Dendritic cell treated with granulocyte-macrophage colony-stimulating factor and Interleukin-4, amounts not matched to agents 40 ng/mL and 50 ng/mL, for 4 days (primary cell): ENCODE data around the gene NAGLU.

Source experiments
- H3K27ac Mint-ChIP-seq: one replicate; pipeline ENCODE4 v1.8.0; 2022; ENCODE audit warnings: mild to moderate bottlenecking, mixed read lengths
- H3K27me3 Mint-ChIP-seq: one replicate; pipeline ENCODE4 v1.8.0; 2022; ENCODE audit warnings: mild to moderate bottlenecking, mixed read lengths
- H3K36me3 Mint-ChIP-seq: one replicate; pipeline ENCODE4 v1.8.0; 2022; ENCODE audit warnings: low read depth, mixed read lengths
- H3K4me1 Mint-ChIP-seq: one replicate; pipeline ENCODE4 v1.8.0; 2022; ENCODE audit warnings: low read depth, mixed read lengths
- H3K4me3 Mint-ChIP-seq: one replicate; pipeline ENCODE4 v1.8.0; 2022; ENCODE audit warnings: mild to moderate bottlenecking, moderate library complexity, mixed read lengths
- H3K9me3 Mint-ChIP-seq: one replicate; pipeline ENCODE4 v1.8.0; 2022; ENCODE audit warnings: mixed read lengths
- intact Hi-C: fragments of 100-400 bp; cut with micrococcal nuclease; formaldehyde crosslinking; loops from one replicate; pipeline ENCODE4 v1.15.0; 2022

NAGLU gene

DNA sequence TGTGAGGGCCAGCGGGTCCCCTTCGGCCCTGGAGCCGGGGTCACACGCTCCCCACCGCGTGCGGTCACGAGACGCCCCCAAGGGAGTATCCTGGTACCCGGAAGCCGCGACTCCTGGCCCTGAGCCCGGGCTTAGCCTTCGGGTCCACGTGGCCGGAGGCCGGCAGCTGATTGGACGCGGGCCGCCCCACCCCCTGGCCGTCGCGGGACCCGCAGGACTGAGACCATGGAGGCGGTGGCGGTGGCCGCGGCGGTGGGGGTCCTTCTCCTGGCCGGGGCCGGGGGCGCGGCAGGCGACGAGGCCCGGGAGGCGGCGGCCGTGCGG, at the start of gene NAGLU:
Gene NAGLU (plus strand): TSS at position 194 of the 324 bp plus-strand sequence. CDS start 32 bp downstream, at position 226.
- Mint-ChIP-seq H3K4me1 (peaks cover 50% of the 10 kb centered on the region), H3K27ac (peak within 1 kb of the TSS; percentile 93)
- intact Hi-C loops: no loop called here

DNA sequence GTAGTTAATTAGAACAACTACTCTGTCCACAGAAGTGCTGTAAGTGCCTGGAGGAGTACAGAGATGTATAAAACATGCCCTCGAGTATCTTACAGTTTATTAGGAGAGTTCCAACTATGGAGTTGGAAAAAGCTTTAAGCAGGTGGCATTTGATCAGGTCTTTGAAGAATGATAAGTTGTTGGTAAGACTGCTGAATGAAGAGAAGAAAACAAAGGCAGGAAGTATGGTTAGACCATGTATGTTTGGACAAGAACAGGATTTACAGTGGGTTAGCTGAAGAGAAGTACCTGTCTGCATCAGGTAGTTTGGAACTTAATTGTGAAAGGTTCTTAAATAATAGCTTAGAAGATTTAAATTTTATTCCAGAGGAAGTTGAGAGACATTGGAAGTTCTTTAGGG, 48.0 kb upstream of the NAGLU start:
- intact Hi-C loops: no loop called here
- no peaks in the 10 kb centered on the region for H3K9me3 Mint-ChIP-seq
- peaks cover 100% of the 10 kb centered on the region for H3K36me3 Mint-ChIP-seq
- H3K27me3 Mint-ChIP-seq: no peaks in the 10 kb centered on the region
- no peak overlapping the region for H3K27ac Mint-ChIP-seq
- H3K4me1 Mint-ChIP-seq: no peaks in the 10 kb centered on the region
- H3K4me3 Mint-ChIP-seq: no peak overlapping the region

More for the DNA sequence above, at the start of gene NAGLU:
- Mint-ChIP-seq H3K36me3 (peaks cover 55% of the 10 kb centered on the region), H3K9me3 (no peaks in the 10 kb centered on the region), H3K4me3 (peak within 1 kb of the TSS; percentile 93), H3K27me3 (peaks cover 4% of the 10 kb centered on the region)

DNA sequence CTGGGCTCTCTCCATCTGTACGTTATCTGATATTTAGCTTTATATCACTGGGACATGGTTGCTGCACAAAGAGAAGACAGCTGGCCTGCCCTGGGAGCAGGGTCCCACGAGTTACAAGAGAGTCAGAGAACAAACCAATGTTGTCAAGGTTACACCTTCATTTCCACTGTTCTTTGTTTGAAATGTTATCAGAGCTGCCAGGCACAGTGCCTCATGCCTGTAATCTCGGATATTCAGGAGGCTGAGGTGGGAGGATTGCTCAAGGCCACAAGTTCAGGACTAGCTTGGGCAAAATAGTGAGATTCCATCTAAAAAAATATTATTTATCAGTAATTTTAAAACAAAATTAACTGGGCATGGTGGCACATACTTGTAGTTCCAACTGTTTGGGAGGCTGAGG, 42.7 kb upstream of the NAGLU start:
- Mint-ChIP-seq H3K36me3 (peaks cover 100% of the 10 kb centered on the region), H3K27me3 (no peaks in the 10 kb centered on the region), H3K4me3 (no peak overlapping the region), H3K4me1 (no peaks in the 10 kb centered on the region), H3K9me3 (no peaks in the 10 kb centered on the region), H3K27ac (no peak overlapping the region)
- intact Hi-C loops: no loop called here

DNA sequence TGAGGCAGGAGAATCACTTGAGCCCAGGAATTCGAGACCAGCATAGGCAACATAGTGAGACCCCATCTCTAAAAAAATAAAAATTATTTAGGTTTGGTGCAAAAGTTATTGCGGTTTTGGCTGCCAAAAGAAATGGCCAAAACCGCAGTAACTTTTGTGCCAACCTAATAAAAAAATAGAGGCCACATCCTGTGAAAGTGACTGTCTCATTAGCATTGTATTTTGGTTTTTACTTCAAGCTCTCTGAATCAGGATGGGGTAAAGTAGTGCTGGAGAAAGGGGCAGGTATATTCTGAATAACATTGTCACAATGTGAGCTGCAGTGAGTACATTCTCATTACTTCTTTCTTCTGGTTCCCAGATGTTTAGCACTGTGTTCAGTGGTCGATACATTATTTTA, 41.4 kb upstream of the NAGLU start:
- no peaks in the 10 kb centered on the region for H3K4me1 Mint-ChIP-seq
- no peak overlapping the region for H3K4me3 Mint-ChIP-seq
- no peaks in the 10 kb centered on the region for H3K9me3 Mint-ChIP-seq
- intact Hi-C loops: no loop called here
- H3K27me3 Mint-ChIP-seq: no peaks in the 10 kb centered on the region
- H3K27ac Mint-ChIP-seq: no peak overlapping the region
- H3K36me3 Mint-ChIP-seq: peaks cover 100% of the 10 kb centered on the region

DNA sequence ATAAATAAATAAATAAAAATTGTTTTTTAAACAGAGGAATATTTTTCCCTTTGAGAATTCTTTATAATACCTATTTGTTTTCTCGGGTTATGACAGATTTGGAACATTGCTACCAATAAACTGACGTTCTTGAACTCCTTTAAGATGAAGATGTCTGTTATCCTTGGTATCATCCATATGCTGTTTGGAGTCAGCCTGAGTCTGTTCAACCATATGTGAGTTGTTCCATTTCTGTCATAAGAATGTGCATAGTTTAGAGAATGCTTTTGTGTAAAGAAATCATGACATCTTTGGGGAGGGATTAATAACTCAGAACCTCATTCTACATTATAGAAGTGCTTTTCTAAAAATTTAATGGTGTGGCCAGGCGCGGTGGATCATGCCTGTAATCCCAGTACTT, 37.2 kb upstream of the NAGLU start:
- H3K4me1 Mint-ChIP-seq: no peaks in the 10 kb centered on the region
- H3K27me3 Mint-ChIP-seq: no peaks in the 10 kb centered on the region
- no peak overlapping the region for H3K4me3 Mint-ChIP-seq
- no peaks in the 10 kb centered on the region for H3K9me3 Mint-ChIP-seq
- intact Hi-C loops: no loop called here
- H3K36me3 Mint-ChIP-seq: peaks cover 100% of the 10 kb centered on the region
- no peak overlapping the region for H3K27ac Mint-ChIP-seq

DNA sequence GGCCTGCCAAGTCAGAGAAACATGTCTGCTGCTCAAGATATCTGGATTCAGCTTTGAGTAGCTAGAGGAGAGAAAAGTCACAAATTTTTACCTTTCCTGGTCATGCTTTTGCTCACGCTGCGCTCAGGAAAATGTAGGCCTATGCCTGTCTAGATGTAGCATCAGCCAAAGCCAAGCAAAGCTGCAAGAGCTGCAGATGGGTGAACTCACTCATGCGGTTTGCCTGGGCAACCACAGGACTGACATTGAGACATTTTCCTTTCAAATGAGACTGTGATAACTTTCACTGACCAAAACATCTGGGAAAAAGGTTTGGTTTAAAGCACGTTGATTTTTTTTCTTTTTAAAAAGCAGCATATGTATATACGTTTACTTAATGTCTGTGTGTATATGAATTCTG, 34.0 kb upstream of the NAGLU start:
- Mint-ChIP-seq H3K36me3 (peaks cover 100% of the 10 kb centered on the region), H3K27ac (no peak overlapping the region), H3K27me3 (no peaks in the 10 kb centered on the region), H3K4me1 (no peaks in the 10 kb centered on the region), H3K4me3 (no peak overlapping the region), H3K9me3 (no peaks in the 10 kb centered on the region)
- intact Hi-C loops: no loop called here

DNA sequence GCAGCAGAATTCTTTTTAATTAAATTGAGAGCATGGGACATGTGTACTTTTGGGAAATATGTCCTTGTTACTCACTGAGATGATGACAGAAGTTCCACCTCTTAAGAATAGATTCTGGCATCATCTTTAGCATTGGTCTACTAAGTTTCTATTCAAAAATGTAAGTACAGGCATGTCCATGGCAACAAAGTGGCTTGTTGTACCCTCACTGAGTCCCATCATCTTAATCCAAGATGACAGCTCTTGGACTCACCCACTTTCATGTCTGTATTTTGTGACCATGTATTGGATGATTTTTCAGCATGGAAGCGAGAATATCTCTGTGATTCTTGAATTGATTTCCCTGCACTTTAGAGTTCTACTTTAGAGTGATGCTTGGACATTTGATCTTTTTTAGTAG, 33.1 kb upstream of the NAGLU start:
- H3K27me3 Mint-ChIP-seq: no peaks in the 10 kb centered on the region
- no peak overlapping the region for H3K4me3 Mint-ChIP-seq
- H3K27ac Mint-ChIP-seq: no peak overlapping the region
- H3K36me3 Mint-ChIP-seq: peaks cover 100% of the 10 kb centered on the region
- H3K4me1 Mint-ChIP-seq: no peaks in the 10 kb centered on the region
- H3K9me3 Mint-ChIP-seq: no peaks in the 10 kb centered on the region
- intact Hi-C loops: no loop called here

DNA sequence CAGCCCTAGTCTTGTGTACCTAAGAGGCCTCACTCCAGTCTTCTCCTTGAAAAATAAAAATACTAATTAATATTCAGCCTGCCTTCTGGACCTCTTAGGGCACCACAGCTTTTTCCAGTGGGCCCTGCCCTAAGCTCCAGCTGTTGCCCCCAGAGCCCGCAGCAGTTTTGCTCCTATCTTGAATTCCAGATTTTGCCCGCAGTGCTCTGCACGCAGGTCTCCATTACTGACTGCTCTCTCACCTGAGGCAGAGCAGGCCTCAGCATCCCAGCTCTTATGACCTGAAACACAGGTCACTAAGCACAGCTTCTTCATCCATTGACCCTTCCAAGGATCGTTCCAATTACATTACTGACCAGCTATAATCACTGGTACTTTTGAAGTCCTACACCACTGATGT, 28.4 kb upstream of the NAGLU start:
- Mint-ChIP-seq H3K4me1 (peaks cover 19% of the 10 kb centered on the region), H3K4me3 (no peak overlapping the region), H3K9me3 (no peaks in the 10 kb centered on the region), H3K36me3 (peaks cover 100% of the 10 kb centered on the region), H3K27ac (no peak overlapping the region), H3K27me3 (no peaks in the 10 kb centered on the region)
- intact Hi-C loops: no loop called here

DNA sequence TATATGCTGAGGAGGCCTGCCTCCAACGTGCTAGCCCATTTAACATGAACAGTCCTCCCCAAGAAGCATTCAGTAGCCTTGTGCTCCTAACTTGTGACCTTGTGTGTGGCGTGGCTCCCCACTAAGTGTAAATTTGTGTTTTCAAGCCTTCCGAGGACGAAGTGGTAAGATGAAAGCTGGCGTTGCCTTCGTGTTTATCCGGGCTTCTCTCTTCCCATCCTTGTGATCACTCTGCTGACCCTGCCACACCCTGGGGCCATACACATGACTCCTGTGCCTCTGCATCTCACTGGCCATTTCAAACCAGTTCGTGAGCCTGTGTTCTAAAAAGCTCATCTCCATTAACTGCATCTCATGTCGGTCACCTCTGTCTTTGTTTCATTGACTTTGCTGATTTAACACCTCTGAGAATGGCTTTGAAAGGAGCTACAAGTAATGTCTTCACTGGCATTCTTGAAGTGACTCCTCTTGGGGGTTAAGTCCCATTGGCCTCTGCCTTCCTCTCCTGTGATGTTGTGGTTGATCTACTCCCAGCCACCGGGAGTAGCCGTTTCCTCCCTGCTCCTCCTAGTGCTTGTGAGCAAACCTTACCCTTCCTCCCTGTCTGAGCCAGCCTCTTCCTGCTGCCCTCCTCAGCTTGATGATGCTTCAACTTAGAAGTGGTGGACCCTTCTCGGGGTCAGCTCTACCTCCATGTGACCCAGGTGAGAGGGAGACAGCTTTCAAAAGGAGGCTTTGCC, 27.4 kb upstream of the NAGLU start:
- H3K4me3 Mint-ChIP-seq: no peak overlapping the region
- no peaks in the 10 kb centered on the region for H3K9me3 Mint-ChIP-seq
- intact Hi-C loops: no loop called here
- peaks cover 100% of the 10 kb centered on the region for H3K36me3 Mint-ChIP-seq
- no peaks in the 10 kb centered on the region for H3K27me3 Mint-ChIP-seq
- H3K4me1 Mint-ChIP-seq: peaks cover 19% of the 10 kb centered on the region
- H3K27ac Mint-ChIP-seq: no peak overlapping the region

DNA sequence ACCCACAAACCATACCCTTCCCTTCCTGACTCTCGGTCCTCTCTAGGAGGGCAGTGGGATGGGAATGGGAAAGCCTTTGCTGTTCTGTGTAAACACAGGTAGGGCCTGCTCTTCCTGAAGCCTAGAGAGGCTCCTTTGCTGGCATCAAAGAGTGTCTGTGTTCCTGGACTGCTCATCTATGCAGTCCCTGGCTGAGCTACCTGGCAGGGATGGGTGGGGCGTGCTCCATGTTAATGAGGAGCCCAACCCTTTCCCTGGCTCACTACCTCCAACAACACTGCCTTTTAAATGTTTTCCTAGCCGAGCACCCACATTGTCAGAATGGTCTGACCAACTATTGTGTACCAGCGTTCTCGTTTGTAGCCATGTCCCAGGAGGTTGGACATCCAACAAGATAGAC, 26.6 kb upstream of the NAGLU start:
- intact Hi-C loops: no loop called here
- H3K9me3 Mint-ChIP-seq: no peaks in the 10 kb centered on the region
- H3K36me3 Mint-ChIP-seq: peaks cover 100% of the 10 kb centered on the region
- no peak overlapping the region for H3K27ac Mint-ChIP-seq
- H3K4me1 Mint-ChIP-seq: peaks cover 19% of the 10 kb centered on the region
- H3K4me3 Mint-ChIP-seq: no peak overlapping the region
- no peaks in the 10 kb centered on the region for H3K27me3 Mint-ChIP-seq

DNA sequence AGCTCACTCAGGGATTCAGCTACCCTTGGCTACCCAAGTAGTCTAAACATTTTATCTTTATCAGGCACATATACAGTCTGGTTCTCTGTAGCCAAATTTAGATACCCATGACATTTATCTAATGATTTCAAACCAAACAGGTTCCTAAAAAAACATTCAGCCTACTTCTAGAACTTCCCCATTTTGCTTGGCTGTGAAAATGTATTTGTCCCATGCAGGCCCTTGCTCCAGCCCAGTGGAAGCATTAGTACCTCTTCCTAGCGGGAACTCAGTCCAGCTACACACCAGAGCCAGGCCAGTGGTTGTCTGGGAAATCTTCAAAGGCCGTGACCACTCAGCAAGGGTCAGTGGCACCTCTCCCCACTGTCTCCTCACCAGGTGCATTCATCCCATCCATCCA, 26.2 kb upstream of the NAGLU start:
- Mint-ChIP-seq H3K27ac (no peak overlapping the region), H3K4me1 (peaks cover 19% of the 10 kb centered on the region), H3K36me3 (peaks cover 100% of the 10 kb centered on the region), H3K27me3 (no peaks in the 10 kb centered on the region), H3K9me3 (no peaks in the 10 kb centered on the region), H3K4me3 (no peak overlapping the region)
- intact Hi-C loops: no loop called here

DNA sequence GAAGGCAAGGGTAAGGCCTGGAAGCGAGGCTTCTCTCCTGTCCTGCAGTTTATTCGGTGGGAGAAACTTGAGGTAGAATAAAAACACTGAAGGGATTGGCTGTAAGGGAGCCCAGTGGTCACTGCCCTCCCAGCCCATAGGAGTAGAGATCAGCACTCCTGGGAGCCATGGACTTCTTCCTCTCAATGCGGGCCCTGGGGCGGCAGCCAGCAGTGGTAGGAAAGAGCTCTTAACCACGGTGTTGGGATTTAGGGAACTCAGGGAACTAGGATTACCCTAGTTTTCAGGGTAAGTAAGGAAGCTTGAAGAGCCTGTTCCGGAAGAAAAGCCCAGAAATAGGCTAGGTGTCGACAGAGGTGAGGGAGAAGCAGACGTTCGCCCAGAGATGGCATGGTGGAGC, 23.8 kb upstream of the NAGLU start:
- Mint-ChIP-seq H3K4me3 (no peak overlapping the region), H3K9me3 (no peaks in the 10 kb centered on the region), H3K36me3 (peaks cover 98% of the 10 kb centered on the region), H3K27me3 (no peaks in the 10 kb centered on the region), H3K4me1 (peaks cover 35% of the 10 kb centered on the region), H3K27ac (no peak overlapping the region)
- intact Hi-C loops: no loop called here

DNA sequence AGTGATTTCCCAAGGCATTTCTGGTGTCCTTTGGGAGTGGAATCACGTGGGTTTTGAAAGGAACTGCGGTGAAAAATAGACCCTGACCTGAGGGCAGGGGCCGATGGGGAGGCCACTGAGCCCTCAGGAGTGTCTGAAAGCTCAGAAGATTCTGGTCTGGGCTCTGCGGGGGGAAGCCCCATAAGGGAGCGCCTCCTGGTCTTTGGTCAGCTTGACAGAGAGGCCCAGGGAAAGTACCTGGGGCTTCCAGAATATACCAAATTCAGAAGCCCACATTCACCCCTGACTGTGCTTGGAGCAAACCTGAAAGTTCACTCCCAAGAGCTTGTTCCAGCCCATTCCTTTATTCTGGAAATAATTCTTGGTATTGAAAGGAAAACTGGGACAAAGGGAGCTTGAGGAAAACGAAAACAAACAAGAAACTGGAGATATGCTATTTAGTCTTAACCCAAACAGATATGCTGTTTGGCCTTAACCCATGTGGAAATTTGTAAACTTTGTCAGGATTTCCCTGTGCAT, 23.2 kb upstream of the NAGLU start:
- H3K27me3 Mint-ChIP-seq: no peaks in the 10 kb centered on the region
- H3K4me1 Mint-ChIP-seq: peaks cover 41% of the 10 kb centered on the region
- intact Hi-C loops: no loop called here

DNA sequence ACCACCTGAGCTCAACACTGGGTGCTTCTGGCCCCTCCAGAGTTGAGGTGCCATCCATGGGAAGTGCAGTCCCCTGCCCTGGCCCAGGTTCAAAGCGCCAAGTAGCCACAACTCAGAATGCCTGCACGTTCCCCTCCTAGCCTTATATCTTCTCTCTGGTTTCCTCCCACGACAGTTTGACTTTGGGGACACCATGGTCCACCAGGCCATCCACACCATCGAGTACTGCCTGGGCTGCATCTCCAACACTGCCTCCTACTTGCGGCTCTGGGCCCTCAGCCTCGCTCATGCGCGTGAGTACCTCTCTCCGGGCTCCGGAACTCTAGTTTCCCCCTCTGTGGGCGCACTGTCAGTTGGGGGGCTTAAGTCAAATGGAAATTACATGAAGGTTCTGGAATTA, 22.4 kb upstream of the NAGLU start:
- no peak overlapping the region for H3K27ac Mint-ChIP-seq
- H3K27me3 Mint-ChIP-seq: no peaks in the 10 kb centered on the region
- intact Hi-C loops: no loop called here
- H3K36me3 Mint-ChIP-seq: peaks cover 88% of the 10 kb centered on the region
- H3K9me3 Mint-ChIP-seq: no peaks in the 10 kb centered on the region
- peaks cover 45% of the 10 kb centered on the region for H3K4me1 Mint-ChIP-seq
- no peak overlapping the region for H3K4me3 Mint-ChIP-seq

More for the DNA sequence above, 23.2 kb upstream of the NAGLU start:
- Mint-ChIP-seq H3K4me3 (no peak overlapping the region), H3K27ac (no peak overlapping the region), H3K36me3 (peaks cover 97% of the 10 kb centered on the region), H3K9me3 (no peaks in the 10 kb centered on the region)

DNA sequence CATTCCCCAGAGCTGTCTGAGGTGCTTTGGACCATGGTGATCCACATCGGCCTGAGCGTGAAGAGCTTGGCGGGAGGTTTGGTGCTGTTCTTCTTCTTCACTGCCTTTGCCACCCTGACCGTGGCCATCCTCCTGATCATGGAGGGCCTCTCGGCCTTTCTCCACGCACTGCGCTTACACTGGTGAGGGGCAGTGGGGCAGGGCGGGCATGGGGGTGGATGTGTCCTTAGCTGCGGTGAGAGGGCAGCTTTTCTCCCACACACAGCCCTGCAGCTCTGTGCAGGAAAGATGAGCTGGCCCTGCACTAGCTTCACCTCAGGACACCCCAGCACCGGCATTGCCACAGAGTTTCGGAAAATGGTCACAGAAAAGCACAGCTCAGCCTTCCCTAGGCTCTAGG, 21.8 kb upstream of the NAGLU start:
- intact Hi-C loops: no loop called here
- Mint-ChIP-seq H3K9me3 (no peaks in the 10 kb centered on the region), H3K27me3 (no peaks in the 10 kb centered on the region), H3K27ac (no peak overlapping the region), H3K4me1 (peaks cover 45% of the 10 kb centered on the region), H3K4me3 (no peak overlapping the region), H3K36me3 (peaks cover 82% of the 10 kb centered on the region)
